Adipocyte (in vitro differentiated cells): Measurements from ENCODE around the gene ASB13.
A peak's percentile ranks its signal among the peaks of the same experiment; 100 is the strongest.

ENCODE experiments used
- DNase-seq: peaks from one replicate; pipeline ENCODE4 v3.0.0-alpha.2; 2015; ENCODE audit warnings: low read depth
- H3K27me3 ChIP-seq: replicated peaks from 2 replicates; pipeline ENCODE4 v1.7.0; 2013; ENCODE audit warnings: mild to moderate bottlenecking, low read length, moderate library complexity; ENCODE audit not compliant: control insufficient read depth, insufficient read depth
- H3K36me3 ChIP-seq: 2 replicates; pipeline ENCODE4 v1.7.0; 2013; ENCODE audit warnings: low read length, mild to moderate bottlenecking, moderate library complexity; ENCODE audit not compliant: control insufficient read depth, insufficient read depth, severe bottlenecking
- H3K4me1 ChIP-seq: 2 replicates; pipeline ENCODE4 v1.7.0; 2013; ENCODE audit warnings: mild to moderate bottlenecking, low read length, moderate library complexity; ENCODE audit not compliant: control insufficient read depth, insufficient read depth
- H3K4me3 ChIP-seq: 2 replicates; pipeline ENCODE4 v1.7.0; 2013; ENCODE audit warnings: mild to moderate bottlenecking, low read length, moderate library complexity
- H3K9ac ChIP-seq: 2 replicates; pipeline ENCODE4 v1.7.0; 2013; ENCODE audit warnings: mild to moderate bottlenecking, low read length, moderate library complexity
- H3K9me3 ChIP-seq: 2 replicates; pipeline ENCODE4 v1.7.0; 2013; ENCODE audit warnings: mild to moderate bottlenecking, low read length, moderate library complexity; ENCODE audit not compliant: control insufficient read depth

The ASB13 gene

DNA sequence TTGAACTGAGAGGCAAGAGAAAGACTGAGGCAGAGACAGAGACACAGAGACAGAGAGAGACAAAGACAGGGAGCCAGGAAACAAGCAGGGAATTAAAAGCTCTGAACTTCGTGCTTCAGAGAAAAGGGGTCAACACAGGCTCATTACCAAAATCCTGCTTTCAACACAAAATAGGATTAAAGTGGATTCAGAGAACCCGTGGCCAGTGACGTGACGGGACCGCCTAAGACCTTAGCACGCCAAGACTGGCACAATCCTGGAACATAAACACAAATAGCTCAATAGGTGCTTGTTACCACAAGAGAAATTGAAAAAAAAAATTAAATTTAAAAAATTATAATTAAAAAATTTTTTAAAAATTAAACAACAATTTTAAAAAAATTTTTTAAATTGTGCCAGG lies 21.5 kb downstream of the ASB13 start:
- Histone ChIP-seq H3K27me3 (no peaks in the 10 kb centered on the region), H3K4me3 (no peak overlapping the region), H3K36me3 (peaks cover 42% of the 10 kb centered on the region), H3K9ac (no peak overlapping the region), H3K4me1 (peaks cover 32% of the 10 kb centered on the region), H3K9me3 (no peaks in the 10 kb centered on the region)
- DNase-seq: no peak

GRCh38 chr10:5643346-5644067 lies 22.9 kb downstream of the ASB13 start:
- H3K36me3 ChIP-seq: peaks cover 50% of the 10 kb centered on the region
- peak; percentile 86 for DNase-seq
- H3K4me1 ChIP-seq: peaks cover 32% of the 10 kb centered on the region
- peak overlapping the region; percentile 55 for H3K4me3 ChIP-seq
- no peaks in the 10 kb centered on the region for H3K27me3 ChIP-seq
- no peaks in the 10 kb centered on the region for H3K9me3 ChIP-seq
- H3K9ac ChIP-seq: peak overlapping the region; percentile 75

DNA sequence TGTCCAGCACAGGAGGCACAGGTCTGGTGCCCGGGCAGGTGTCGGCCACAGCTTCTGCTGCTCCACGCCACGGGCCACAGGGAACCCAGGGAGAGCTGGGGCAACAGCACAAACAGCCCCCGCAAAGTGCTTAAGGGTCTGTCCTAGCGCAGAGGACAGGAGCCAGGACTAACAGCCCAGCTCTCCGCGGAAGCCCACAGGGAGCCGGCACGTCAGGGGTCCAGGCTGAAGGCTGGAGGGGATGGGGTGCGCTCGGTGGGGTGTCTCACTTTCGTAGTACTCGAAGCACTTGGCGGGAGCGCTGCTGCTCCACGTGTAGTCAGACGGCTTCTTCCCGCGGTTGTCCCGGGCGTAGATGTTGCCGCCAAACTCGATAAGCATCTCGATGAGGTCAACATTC lies 24.9 kb downstream of the ASB13 start:
- H3K9ac ChIP-seq: no peak overlapping the region
- H3K9me3 ChIP-seq: no peaks in the 10 kb centered on the region
- H3K27me3 ChIP-seq: no peaks in the 10 kb centered on the region
- H3K36me3 ChIP-seq: peaks cover 41% of the 10 kb centered on the region
- peaks cover 32% of the 10 kb centered on the region for H3K4me1 ChIP-seq
- no peak overlapping the region for H3K4me3 ChIP-seq
- DNase-seq: no peak

DNA sequence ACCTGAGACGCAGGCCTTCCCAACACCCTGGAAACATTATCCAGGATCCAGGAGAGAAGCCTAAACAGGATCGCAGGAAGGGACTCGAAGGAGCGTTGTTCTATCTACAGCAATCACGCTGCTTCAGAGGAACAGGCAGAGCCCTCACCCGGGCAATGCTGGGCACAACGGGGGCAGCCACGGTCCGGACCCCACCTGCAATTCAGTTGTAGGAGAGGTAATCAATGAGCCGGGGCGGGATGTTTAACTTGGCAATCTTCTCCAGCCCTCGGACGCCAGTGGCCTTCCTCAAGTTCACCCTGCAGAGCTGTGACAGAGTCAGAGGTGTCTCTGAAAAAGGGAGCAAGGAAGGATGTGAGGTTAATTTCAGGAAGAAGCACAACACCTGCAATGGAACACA lies 25.9 kb downstream of the ASB13 start:
- no peaks in the 10 kb centered on the region for H3K27me3 ChIP-seq
- H3K36me3 ChIP-seq: peaks cover 41% of the 10 kb centered on the region
- no peak for DNase-seq
- peaks cover 27% of the 10 kb centered on the region for H3K4me1 ChIP-seq
- H3K9me3 ChIP-seq: no peaks in the 10 kb centered on the region
- H3K4me3 ChIP-seq: no peak overlapping the region
- no peak overlapping the region for H3K9ac ChIP-seq

GRCh38 chr10:5640036-5640435 lies 26.4 kb downstream of the ASB13 start:
- Histone ChIP-seq H3K9ac (no peak overlapping the region), H3K27me3 (no peaks in the 10 kb centered on the region), H3K4me3 (no peak overlapping the region), H3K4me1 (peaks cover 24% of the 10 kb centered on the region), H3K9me3 (no peaks in the 10 kb centered on the region), H3K36me3 (peaks cover 41% of the 10 kb centered on the region)
- no peak for DNase-seq

GRCh38 chr10:5639066-5639465 lies 27.3 kb downstream of the ASB13 start:
- Histone ChIP-seq H3K4me3 (no peak overlapping the region), H3K4me1 (peaks cover 14% of the 10 kb centered on the region), H3K27me3 (no peaks in the 10 kb centered on the region), H3K36me3 (peaks cover 38% of the 10 kb centered on the region), H3K9me3 (no peaks in the 10 kb centered on the region), H3K9ac (no peak overlapping the region)
- DNase-seq: no peak

DNA sequence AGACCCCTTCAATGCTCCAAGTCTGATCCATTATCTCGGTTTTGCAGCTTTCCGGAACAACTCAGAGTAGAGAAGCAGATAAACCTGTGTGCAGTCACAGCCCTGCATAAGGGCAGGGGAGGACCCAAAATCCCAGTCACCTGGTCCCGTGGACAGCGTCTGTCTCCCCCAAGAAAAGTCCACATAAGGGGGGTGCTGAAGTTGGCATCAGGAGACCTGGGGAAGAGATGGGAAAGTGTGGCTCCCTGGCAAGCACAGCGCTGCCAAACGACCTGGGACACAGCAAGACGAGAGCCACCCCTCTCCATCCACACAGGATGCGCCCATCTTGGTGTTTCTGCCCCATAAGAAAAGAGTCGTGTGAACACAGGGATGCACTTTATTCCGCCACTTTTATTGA lies 27.9 kb downstream of the ASB13 start:
- no peak for DNase-seq
- H3K9ac ChIP-seq: no peak overlapping the region
- H3K36me3 ChIP-seq: peaks cover 38% of the 10 kb centered on the region
- no peak overlapping the region for H3K4me3 ChIP-seq
- peaks cover 8% of the 10 kb centered on the region for H3K4me1 ChIP-seq
- H3K9me3 ChIP-seq: no peaks in the 10 kb centered on the region
- H3K27me3 ChIP-seq: no peaks in the 10 kb centered on the region

DNA sequence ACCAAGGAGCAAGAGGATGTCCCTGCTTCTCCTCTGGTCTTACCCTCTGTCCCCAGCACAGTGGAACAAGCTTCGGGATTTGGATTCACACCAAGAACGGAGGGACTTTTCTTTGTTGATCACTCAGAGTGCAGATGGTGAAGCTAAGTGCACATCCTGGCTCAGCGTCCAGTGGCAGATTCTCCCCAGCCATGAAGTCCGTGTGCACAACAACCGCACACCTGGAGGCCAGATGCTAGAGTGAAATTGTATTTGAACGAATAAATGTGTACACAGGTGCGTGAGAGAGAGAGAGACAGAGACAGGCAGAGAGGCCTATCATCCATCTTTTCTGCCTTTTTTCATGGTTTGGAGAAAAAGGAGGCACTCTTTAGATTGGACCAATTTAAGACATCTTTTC lies 31.5 kb downstream of the ASB13 start:
- H3K4me1 ChIP-seq: peaks cover 12% of the 10 kb centered on the region
- DNase-seq: no peak
- no peaks in the 10 kb centered on the region for H3K27me3 ChIP-seq
- H3K9ac ChIP-seq: no peak overlapping the region
- H3K9me3 ChIP-seq: no peaks in the 10 kb centered on the region
- peaks cover 15% of the 10 kb centered on the region for H3K36me3 ChIP-seq
- H3K4me3 ChIP-seq: no peak overlapping the region

- Histone ChIP-seq H3K4me3 (no peak overlapping the region), H3K4me1 (peaks cover 25% of the 10 kb centered on the region), H3K36me3 (no peaks in the 10 kb centered on the region), H3K9ac (no peak overlapping the region), H3K27me3 (no peaks in the 10 kb centered on the region), H3K9me3 (no peaks in the 10 kb centered on the region)
- no peak for DNase-seq
Observed at GRCh38 chr10:5633166-5633749, 33.1 kb downstream of the ASB13 start.

DNA sequence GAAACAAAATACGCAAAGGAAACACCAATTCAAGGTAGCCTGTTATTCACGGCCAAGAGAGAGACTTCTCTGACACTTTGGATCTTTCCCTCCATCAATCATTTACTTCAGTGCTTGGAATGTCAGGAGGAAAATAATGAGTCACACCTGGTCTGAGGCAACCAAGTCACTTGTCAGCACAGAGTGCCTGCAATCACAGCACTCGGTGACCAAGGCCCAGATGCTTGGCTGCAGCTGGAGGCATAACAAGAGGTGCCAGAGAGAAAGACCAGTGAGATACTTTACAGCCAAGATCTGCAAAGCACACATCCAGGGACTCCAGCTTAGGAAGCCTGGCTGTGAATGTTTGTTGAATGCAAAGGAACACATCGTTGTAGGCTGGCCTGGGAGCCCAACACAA lies 33.9 kb downstream of the ASB13 start:
- H3K9ac ChIP-seq: no peak overlapping the region
- DNase-seq: no peak
- no peaks in the 10 kb centered on the region for H3K27me3 ChIP-seq

DNA sequence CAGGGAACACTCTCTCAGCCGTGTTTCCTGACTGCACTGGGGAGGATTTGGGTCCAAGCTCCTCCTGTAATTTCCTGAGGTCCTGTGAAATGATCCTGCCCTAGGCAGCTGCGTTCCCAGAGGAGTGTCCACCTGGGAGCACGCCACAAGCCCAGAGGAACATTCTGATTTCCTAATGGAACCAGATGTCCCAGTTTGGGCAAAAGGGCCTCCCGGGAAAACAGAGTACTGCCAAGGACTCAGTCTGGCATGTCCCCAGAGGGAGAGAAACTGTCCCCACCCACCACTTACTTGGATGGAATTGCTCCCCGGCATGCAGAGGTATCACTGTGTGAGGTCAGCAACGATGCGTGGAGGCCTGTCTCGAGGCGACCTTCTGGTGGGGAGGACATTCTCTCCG lies 34.5 kb downstream of the ASB13 start:
- Histone ChIP-seq H3K9me3 (no peaks in the 10 kb centered on the region), H3K27me3 (no peaks in the 10 kb centered on the region), H3K4me1 (peaks cover 31% of the 10 kb centered on the region), H3K9ac (no peak overlapping the region), H3K4me3 (no peak overlapping the region), H3K36me3 (no peaks in the 10 kb centered on the region)
- no peak for DNase-seq

More for the DNA sequence above, 33.9 kb downstream of the ASB13 start:
- H3K4me1 ChIP-seq: peaks cover 31% of the 10 kb centered on the region
- no peaks in the 10 kb centered on the region for H3K9me3 ChIP-seq
- no peaks in the 10 kb centered on the region for H3K36me3 ChIP-seq
- H3K4me3 ChIP-seq: no peak overlapping the region

GRCh38 chr10:5630112-5630436 lies 36.3 kb downstream of the ASB13 start:
- no peak for DNase-seq
- H3K4me3 ChIP-seq: no peak overlapping the region
- H3K9ac ChIP-seq: no peak overlapping the region
- no peaks in the 10 kb centered on the region for H3K27me3 ChIP-seq
- no peaks in the 10 kb centered on the region for H3K36me3 ChIP-seq
- peaks cover 31% of the 10 kb centered on the region for H3K4me1 ChIP-seq
- no peaks in the 10 kb centered on the region for H3K9me3 ChIP-seq
